HuH-7 (cell line): ENCODE results near the gene WNT2.

Experiments used
- DNase-seq: peaks from one replicate; pipeline ENCODE4 v3.0.0; 2011; ENCODE audit warnings: low spot score

The WNT2 gene

GRCh38 chr7:117322741-117323304 is at the start of gene WNT2:
Gene WNT2, minus strand, starts transcription at chr7:117323058. Its CDS starts 69 bp downstream, at chr7:117322989.
- DNase-seq: no peak

- DNase-seq: no peak
These were observed 49.2 kb upstream of the WNT2 start for GRCh38 chr7:117372073-117372472.

- DNase-seq: no peak
These were observed 41.7 kb upstream of the WNT2 start for GRCh38 chr7:117364339-117365080.

- no peak for DNase-seq
These were observed 39.5 kb upstream of the WNT2 start for GRCh38 chr7:117362294-117362888.

- no peak for DNase-seq
These were observed 27.2 kb upstream of the WNT2 start for GRCh38 chr7:117350027-117350426.

- no peak for DNase-seq
These were observed 26.7 kb upstream of the WNT2 start for GRCh38 chr7:117349570-117349969.

GRCh38 chr7:117347962-117348672 is 25.3 kb upstream of the WNT2 start:
- DNase-seq: no peak

GRCh38 chr7:117347480-117347879 is 24.6 kb upstream of the WNT2 start:
- no peak for DNase-seq

- DNase-seq: no peak
These were observed 23.3 kb upstream of the WNT2 start for GRCh38 chr7:117346161-117346560.

- DNase-seq: no peak
These were observed 15.2 kb upstream of the WNT2 start for GRCh38 chr7:117338020-117338419.

- no peak for DNase-seq
These were observed 10.3 kb upstream of the WNT2 start for GRCh38 chr7:117333168-117333567.

GRCh38 chr7:117332031-117332430 is 9.2 kb upstream of the WNT2 start:
- DNase-seq: no peak

GRCh38 chr7:117325836-117326235 is 3.0 kb upstream of the WNT2 start:
- no peak for DNase-seq

- no peak for DNase-seq
These were observed 2.1 kb upstream of the WNT2 start for GRCh38 chr7:117324960-117325359.

- DNase-seq: no peak
These were observed 1.2 kb upstream of the WNT2 start for GRCh38 chr7:117323851-117324711.

- no peak for DNase-seq
These were observed 520 bp upstream of the WNT2 start for GRCh38 chr7:117323305-117323850.

GRCh38 chr7:117320523-117320922 is 2.3 kb downstream of the WNT2 start:
- no peak for DNase-seq

- DNase-seq: no peak
These were observed 3.7 kb downstream of the WNT2 start for GRCh38 chr7:117319181-117319580.

- no peak for DNase-seq
These were observed 9.3 kb downstream of the WNT2 start for GRCh38 chr7:117313582-117313981.

GRCh38 chr7:117312593-117313580 is 10.0 kb downstream of the WNT2 start:
- DNase-seq: no peak
